ENCODE results near the gene USH2A.

GRCh38 chr1:215623162-215623561, 800.1 kb downstream of the USH2A start:
- TF ChIP-seq, protein P1, sequence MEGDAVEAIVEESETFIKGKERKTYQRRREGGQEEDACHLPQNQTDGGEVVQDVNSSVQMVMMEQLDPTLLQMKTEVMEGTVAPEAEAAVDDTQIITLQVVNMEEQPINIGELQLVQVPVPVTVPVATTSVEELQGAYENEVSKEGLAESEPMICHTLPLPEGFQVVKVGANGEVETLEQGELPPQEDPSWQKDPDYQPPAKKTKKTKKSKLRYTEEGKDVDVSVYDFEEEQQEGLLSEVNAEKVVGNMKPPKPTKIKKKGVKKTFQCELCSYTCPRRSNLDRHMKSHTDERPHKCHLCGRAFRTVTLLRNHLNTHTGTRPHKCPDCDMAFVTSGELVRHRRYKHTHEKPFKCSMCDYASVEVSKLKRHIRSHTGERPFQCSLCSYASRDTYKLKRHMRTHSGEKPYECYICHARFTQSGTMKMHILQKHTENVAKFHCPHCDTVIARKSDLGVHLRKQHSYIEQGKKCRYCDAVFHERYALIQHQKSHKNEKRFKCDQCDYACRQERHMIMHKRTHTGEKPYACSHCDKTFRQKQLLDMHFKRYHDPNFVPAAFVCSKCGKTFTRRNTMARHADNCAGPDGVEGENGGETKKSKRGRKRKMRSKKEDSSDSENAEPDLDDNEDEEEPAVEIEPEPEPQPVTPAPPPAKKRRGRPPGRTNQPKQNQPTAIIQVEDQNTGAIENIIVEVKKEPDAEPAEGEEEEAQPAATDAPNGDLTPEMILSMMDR (IDR thresholded peaks at IDR 0.05): no peak
- TF ChIP-seq EP300 (IDR thresholded peaks at IDR 0.05): no peak
- no peak for TF ChIP-seq POLR2A (IDR thresholded peaks at IDR 0.05)

Measured in tibial nerve (tissue), 4 donors.